Activated naive CD4-positive, alpha-beta T cell treated with anti-CD3 and anti-CD28 coated beads, Interleukin-2, amount 50 U/mL, for 24 hours (primary cell): ENCODE measurements around the gene CDH23.
A peak's percentile ranks its signal among the peaks of the same experiment; 100 is the strongest.

ENCODE experiments used
- H3K27ac Mint-ChIP-seq: one replicate; pipeline ENCODE4 v1.8.0; 2021; ENCODE audit warnings: mild to moderate bottlenecking, mixed read lengths
- H3K27me3 Mint-ChIP-seq: one replicate; pipeline ENCODE4 v1.8.0; 2021; ENCODE audit warnings: mixed read lengths
- H3K36me3 Mint-ChIP-seq: one replicate; pipeline ENCODE4 v1.8.0; 2021; ENCODE audit warnings: mixed read lengths
- H3K4me1 Mint-ChIP-seq: one replicate; pipeline ENCODE4 v1.8.0; 2021; ENCODE audit warnings: mixed read lengths
- H3K4me3 Mint-ChIP-seq: one replicate; pipeline ENCODE4 v1.8.0; 2021; ENCODE audit warnings: mild to moderate bottlenecking, mixed read lengths
- H3K9me3 Mint-ChIP-seq: one replicate; pipeline ENCODE4 v1.8.0; 2021; ENCODE audit warnings: mixed read lengths

Gene CDH23

GRCh38 chr10:71774916-71775702 lies 378.4 kb downstream of the CDH23 start:
- no peaks in the 10 kb centered on the region for H3K9me3 Mint-ChIP-seq
- peak overlapping the region; percentile 98 for H3K27ac Mint-ChIP-seq
- H3K4me1 Mint-ChIP-seq: peaks cover 46% of the 10 kb centered on the region
- peaks cover 14% of the 10 kb centered on the region for H3K36me3 Mint-ChIP-seq
- H3K4me3 Mint-ChIP-seq: peak overlapping the region; percentile 95
- no peaks in the 10 kb centered on the region for H3K27me3 Mint-ChIP-seq

GRCh38 chr10:71776481-71776925 lies 379.8 kb downstream of the CDH23 start:
- Mint-ChIP-seq H3K4me1 (peaks cover 36% of the 10 kb centered on the region), H3K27ac (no peak overlapping the region), H3K27me3 (no peaks in the 10 kb centered on the region), H3K4me3 (no peak overlapping the region), H3K9me3 (no peaks in the 10 kb centered on the region), H3K36me3 (peaks cover 9% of the 10 kb centered on the region)

GRCh38 chr10:71777213-71777985 lies 380.7 kb downstream of the CDH23 start:
- Mint-ChIP-seq H3K27me3 (no peaks in the 10 kb centered on the region), H3K9me3 (no peaks in the 10 kb centered on the region), H3K27ac (no peak overlapping the region), H3K4me3 (no peak overlapping the region), H3K36me3 (no peaks in the 10 kb centered on the region), H3K4me1 (peaks cover 35% of the 10 kb centered on the region)

GRCh38 chr10:71778071-71778825 lies 381.5 kb downstream of the CDH23 start:
- H3K4me1 Mint-ChIP-seq: peaks cover 35% of the 10 kb centered on the region
- no peaks in the 10 kb centered on the region for H3K36me3 Mint-ChIP-seq
- no peaks in the 10 kb centered on the region for H3K9me3 Mint-ChIP-seq
- H3K27me3 Mint-ChIP-seq: no peaks in the 10 kb centered on the region
- no peak overlapping the region for H3K4me3 Mint-ChIP-seq
- H3K27ac Mint-ChIP-seq: no peak overlapping the region

GRCh38 chr10:71779641-71780040 lies 382.9 kb downstream of the CDH23 start:
- no peak overlapping the region for H3K27ac Mint-ChIP-seq
- no peak overlapping the region for H3K4me3 Mint-ChIP-seq
- H3K36me3 Mint-ChIP-seq: no peaks in the 10 kb centered on the region

GRCh38 chr10:71780156-71780555 lies 383.4 kb downstream of the CDH23 start:
- no peaks in the 10 kb centered on the region for H3K9me3 Mint-ChIP-seq
- peaks cover 18% of the 10 kb centered on the region for H3K4me1 Mint-ChIP-seq
- no peak overlapping the region for H3K4me3 Mint-ChIP-seq
- no peaks in the 10 kb centered on the region for H3K36me3 Mint-ChIP-seq
- H3K27me3 Mint-ChIP-seq: no peaks in the 10 kb centered on the region
- no peak overlapping the region for H3K27ac Mint-ChIP-seq

More at GRCh38 chr10:71779641-71780040, 382.9 kb downstream of the CDH23 start:
- Mint-ChIP-seq H3K9me3 (no peaks in the 10 kb centered on the region), H3K4me1 (peaks cover 23% of the 10 kb centered on the region), H3K27me3 (no peaks in the 10 kb centered on the region)

GRCh38 chr10:71780719-71781118 lies 384.0 kb downstream of the CDH23 start:
- H3K9me3 Mint-ChIP-seq: no peaks in the 10 kb centered on the region
- H3K4me3 Mint-ChIP-seq: no peak overlapping the region
- peak overlapping the region; percentile 57 for H3K27ac Mint-ChIP-seq
- H3K27me3 Mint-ChIP-seq: no peaks in the 10 kb centered on the region
- no peaks in the 10 kb centered on the region for H3K36me3 Mint-ChIP-seq
- H3K4me1 Mint-ChIP-seq: peaks cover 12% of the 10 kb centered on the region

- no peaks in the 10 kb centered on the region for H3K36me3 Mint-ChIP-seq
- no peaks in the 10 kb centered on the region for H3K4me1 Mint-ChIP-seq
- no peaks in the 10 kb centered on the region for H3K9me3 Mint-ChIP-seq
- H3K27ac Mint-ChIP-seq: no peak overlapping the region
- H3K4me3 Mint-ChIP-seq: no peak overlapping the region
- no peaks in the 10 kb centered on the region for H3K27me3 Mint-ChIP-seq
Measured at GRCh38 chr10:71782221-71782916, 385.6 kb downstream of the CDH23 start.

- Mint-ChIP-seq H3K27me3 (no peaks in the 10 kb centered on the region), H3K9me3 (no peaks in the 10 kb centered on the region), H3K4me3 (no peak overlapping the region), H3K27ac (no peak overlapping the region), H3K36me3 (no peaks in the 10 kb centered on the region), H3K4me1 (no peaks in the 10 kb centered on the region)
Measured at GRCh38 chr10:71782917-71783490, 386.3 kb downstream of the CDH23 start.

GRCh38 chr10:71783917-71784678 lies 387.4 kb downstream of the CDH23 start:
- Mint-ChIP-seq H3K27ac (no peak overlapping the region), H3K36me3 (no peaks in the 10 kb centered on the region), H3K4me1 (no peaks in the 10 kb centered on the region), H3K9me3 (no peaks in the 10 kb centered on the region), H3K27me3 (no peaks in the 10 kb centered on the region), H3K4me3 (no peak overlapping the region)

GRCh38 chr10:71784679-71785272 lies 388.1 kb downstream of the CDH23 start:
- no peaks in the 10 kb centered on the region for H3K36me3 Mint-ChIP-seq
- no peaks in the 10 kb centered on the region for H3K4me1 Mint-ChIP-seq
- H3K27ac Mint-ChIP-seq: no peak overlapping the region
- no peaks in the 10 kb centered on the region for H3K9me3 Mint-ChIP-seq
- no peak overlapping the region for H3K4me3 Mint-ChIP-seq
- H3K27me3 Mint-ChIP-seq: no peaks in the 10 kb centered on the region

- Mint-ChIP-seq H3K27me3 (no peaks in the 10 kb centered on the region), H3K4me3 (no peak overlapping the region)
Measured at GRCh38 chr10:71788954-71789353, 392.2 kb downstream of the CDH23 start.

GRCh38 chr10:71789871-71790270 lies 393.2 kb downstream of the CDH23 start:
- peaks cover 2% of the 10 kb centered on the region for H3K36me3 Mint-ChIP-seq
- H3K27me3 Mint-ChIP-seq: no peaks in the 10 kb centered on the region
- H3K4me1 Mint-ChIP-seq: peaks cover 4% of the 10 kb centered on the region
- no peak overlapping the region for H3K4me3 Mint-ChIP-seq
- no peaks in the 10 kb centered on the region for H3K9me3 Mint-ChIP-seq
- H3K27ac Mint-ChIP-seq: no peak overlapping the region

More at GRCh38 chr10:71788954-71789353, 392.2 kb downstream of the CDH23 start:
- peaks cover 2% of the 10 kb centered on the region for H3K36me3 Mint-ChIP-seq
- H3K9me3 Mint-ChIP-seq: no peaks in the 10 kb centered on the region
- no peak overlapping the region for H3K27ac Mint-ChIP-seq
- H3K4me1 Mint-ChIP-seq: peaks cover 4% of the 10 kb centered on the region
